ENCODE data around the gene TMEM151A. TPM values are rescaled to one million over a fixed set of nuclear protein-coding genes. Genes with fewer than 3 reads are reported as not detected.

Gene TMEM151A
- total RNA-seq, 1 donor from 2014 or later: 19.2 TPM

DNA sequence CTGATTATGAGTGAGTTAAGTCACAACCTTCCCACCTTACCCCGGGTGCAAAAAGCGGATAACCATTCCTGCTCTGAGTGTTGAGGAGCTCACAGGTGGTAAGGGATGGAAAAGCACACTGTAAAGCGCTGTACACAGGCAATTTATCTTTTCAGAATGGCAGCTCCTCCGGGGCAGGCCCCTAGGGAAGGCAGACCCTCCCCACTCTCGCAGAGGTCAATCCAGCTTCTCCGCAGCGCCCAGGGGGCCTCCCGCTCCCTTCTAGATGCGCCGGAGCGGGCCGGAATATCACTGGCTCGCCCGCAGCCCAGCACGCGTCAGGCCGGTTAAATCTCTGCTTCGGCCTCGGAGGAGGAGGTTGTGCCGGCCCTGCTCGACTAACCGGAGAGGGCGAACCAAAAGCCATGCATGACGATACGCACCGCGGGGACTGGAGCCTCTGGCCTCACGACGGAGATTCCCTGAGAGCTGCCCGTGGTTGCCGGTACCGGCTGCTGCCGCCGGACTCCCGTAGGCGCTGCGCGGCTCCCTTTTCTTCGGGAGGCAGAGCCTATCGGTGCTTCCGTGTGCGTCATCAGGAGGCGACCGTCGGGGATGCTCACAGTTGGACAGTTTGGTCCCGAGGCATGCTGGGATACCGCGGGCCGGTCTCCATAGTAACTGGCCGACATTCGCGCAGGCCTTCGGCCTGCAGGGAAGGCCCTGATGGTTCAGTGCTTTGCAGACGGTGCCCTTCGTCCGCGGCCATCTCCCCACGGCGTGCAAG, 53.0 kb downstream of the TMEM151A start, which contains the start of gene BRMS1:
TSS of gene BRMS1 (minus strand) at position 555 of the 766 bp plus-strand sequence. CDS start 2,870 bp downstream, outside the sequence.
- TF ChIP-seq, protein P1, sequence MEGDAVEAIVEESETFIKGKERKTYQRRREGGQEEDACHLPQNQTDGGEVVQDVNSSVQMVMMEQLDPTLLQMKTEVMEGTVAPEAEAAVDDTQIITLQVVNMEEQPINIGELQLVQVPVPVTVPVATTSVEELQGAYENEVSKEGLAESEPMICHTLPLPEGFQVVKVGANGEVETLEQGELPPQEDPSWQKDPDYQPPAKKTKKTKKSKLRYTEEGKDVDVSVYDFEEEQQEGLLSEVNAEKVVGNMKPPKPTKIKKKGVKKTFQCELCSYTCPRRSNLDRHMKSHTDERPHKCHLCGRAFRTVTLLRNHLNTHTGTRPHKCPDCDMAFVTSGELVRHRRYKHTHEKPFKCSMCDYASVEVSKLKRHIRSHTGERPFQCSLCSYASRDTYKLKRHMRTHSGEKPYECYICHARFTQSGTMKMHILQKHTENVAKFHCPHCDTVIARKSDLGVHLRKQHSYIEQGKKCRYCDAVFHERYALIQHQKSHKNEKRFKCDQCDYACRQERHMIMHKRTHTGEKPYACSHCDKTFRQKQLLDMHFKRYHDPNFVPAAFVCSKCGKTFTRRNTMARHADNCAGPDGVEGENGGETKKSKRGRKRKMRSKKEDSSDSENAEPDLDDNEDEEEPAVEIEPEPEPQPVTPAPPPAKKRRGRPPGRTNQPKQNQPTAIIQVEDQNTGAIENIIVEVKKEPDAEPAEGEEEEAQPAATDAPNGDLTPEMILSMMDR (IDR thresholded peaks at IDR 0.05; ENCODE audit: partially characterized antibody, unreplicated experiment): no peak
- Mint-ChIP-seq H3K27ac (ENCODE audit: unreplicated experiment) (peak within 1 kb of the TSS; percentile 91), H3K9me3 (ENCODE audit: unreplicated experiment) (peaks cover 21% of the 10 kb centered on the region), H3K4me3 (ENCODE audit: unreplicated experiment) (peak within 1 kb of the TSS; percentile 97), H3K36me3 (ENCODE audit: unreplicated experiment) (peaks cover 4% of the 10 kb centered on the region), H3K27me3 (ENCODE audit: unreplicated experiment) (peaks cover 7% of the 10 kb centered on the region), H3K4me1 (ENCODE audit: low read depth, unreplicated experiment) (peaks cover 21% of the 10 kb centered on the region)
- peak; percentile 96 for DNase-seq

DNA sequence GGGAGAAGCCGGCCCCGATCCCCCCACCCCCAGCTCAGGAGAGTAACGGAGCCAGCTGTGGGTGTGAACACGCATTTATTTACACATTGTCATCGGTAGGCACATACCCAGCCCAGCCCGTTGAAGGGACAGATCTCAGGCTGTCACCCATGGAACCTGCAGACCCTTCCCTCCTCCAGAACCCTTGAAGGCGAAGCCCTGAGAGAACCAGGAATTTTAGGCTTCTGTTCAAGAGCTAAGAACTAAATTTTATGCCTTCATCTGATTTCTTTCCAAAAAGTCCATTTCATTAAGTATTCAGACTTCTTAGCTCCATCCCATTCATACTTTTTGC, 53.6 kb downstream of the TMEM151A start:
- peaks cover 4% of the 10 kb centered on the region for H3K36me3 Mint-ChIP-seq (ENCODE audit: unreplicated experiment)
- peaks cover 7% of the 10 kb centered on the region for H3K27me3 Mint-ChIP-seq (ENCODE audit: unreplicated experiment)
- peak overlapping the region; percentile 91 for H3K27ac Mint-ChIP-seq (ENCODE audit: unreplicated experiment)
- TF ChIP-seq, protein P1 (IDR thresholded peaks at IDR 0.05; ENCODE audit: partially characterized antibody, unreplicated experiment): no peak
- no peak for DNase-seq
- peak overlapping the region; percentile 97 for H3K4me3 Mint-ChIP-seq (ENCODE audit: unreplicated experiment)
- H3K9me3 Mint-ChIP-seq (ENCODE audit: unreplicated experiment): peaks cover 21% of the 10 kb centered on the region
- peaks cover 21% of the 10 kb centered on the region for H3K4me1 Mint-ChIP-seq (ENCODE audit: low read depth, unreplicated experiment)

Other genes with a start within 250 kb of the TMEM151A start
- gene GAL3ST3, start 242.7 kb upstream of the TMEM151A start, total RNA-seq (ENCODE audit: unreplicated experiment): 2.4 TPM
- 187 TPM for gene SF3B2, start 239.5 kb upstream of the TMEM151A start, total RNA-seq (ENCODE audit: unreplicated experiment)
- 30.6 TPM for gene PACS1, start 221.6 kb upstream of the TMEM151A start, total RNA-seq (ENCODE audit: unreplicated experiment)
- gene KLC2, start 34.2 kb upstream of the TMEM151A start, total RNA-seq (ENCODE audit: unreplicated experiment): 127 TPM
- gene RAB1B, start 23.3 kb upstream of the TMEM151A start, total RNA-seq (ENCODE audit: unreplicated experiment): 85.4 TPM
- gene CNIH2, start 13.7 kb upstream of the TMEM151A start, total RNA-seq (ENCODE audit: unreplicated experiment): 61.3 TPM
- 115 TPM for gene YIF1A, start 2.8 kb upstream of the TMEM151A start, total RNA-seq (ENCODE audit: unreplicated experiment)
- 11.4 TPM for gene CD248, start 25.1 kb downstream of the TMEM151A start, total RNA-seq (ENCODE audit: unreplicated experiment)
- gene RIN1, start 44.5 kb downstream of the TMEM151A start, total RNA-seq (ENCODE audit: unreplicated experiment): 1.9 TPM
- gene BRMS1, start 53.2 kb downstream of the TMEM151A start, total RNA-seq (ENCODE audit: unreplicated experiment): 44.0 TPM
- gene B4GAT1, start 55.7 kb downstream of the TMEM151A start, total RNA-seq (ENCODE audit: unreplicated experiment): 42.7 TPM
- gene SLC29A2, start 79.9 kb downstream of the TMEM151A start, total RNA-seq (ENCODE audit: unreplicated experiment): 2.8 TPM
- gene NPAS4, start 129.1 kb downstream of the TMEM151A start, total RNA-seq (ENCODE audit: unreplicated experiment): 0.78 TPM
- gene MRPL11, start 147.0 kb downstream of the TMEM151A start, total RNA-seq (ENCODE audit: unreplicated experiment): 27.5 TPM
- 7.7 TPM for gene PELI3, start 175.0 kb downstream of the TMEM151A start, total RNA-seq (ENCODE audit: unreplicated experiment)
- 72.0 TPM for gene DPP3, start 188.5 kb downstream of the TMEM151A start, total RNA-seq (ENCODE audit: unreplicated experiment)
- 37.3 TPM for gene BBS1, start 218.7 kb downstream of the TMEM151A start, total RNA-seq (ENCODE audit: unreplicated experiment)

All from glutamatergic neuron (in vitro differentiated cells).